Epithelial cell of proximal tubule (primary cell): ENCODE results near the gene FBXW4. TPM values are rescaled to one million over a fixed set of nuclear protein-coding genes. Genes with fewer than 3 reads are reported as not detected.

Experiments used
- DNase-seq: peaks from one replicate; pipeline ENCODE4 v3.0.0-alpha.2; 2011; ENCODE audit warnings: low read depth
- H3K4me3 ChIP-seq: 2 replicates; pipeline ENCODE4 v1.5.1; 2011; ENCODE audit warnings: low read depth, mild to moderate bottlenecking, low read length
- total RNA-seq: library from RNA; depleted of rRNA; stranded (reverse); fragments of >200 nt; gene quantifications from 2 replicates; pipeline ENCODE4 v1.2.3, GENCODE V29; 2015
- TF ChIP-seq, protein P1 (sequence below): conservative IDR thresholded peaks from 2 replicates; pipeline ENCODE4 v1.5.1; 2012; ENCODE audit warnings: low read depth, mild to moderate bottlenecking, low read length

FBXW4 gene
- total RNA-seq, 1 donor from 2014 or later = 15.3 TPM

DNA sequence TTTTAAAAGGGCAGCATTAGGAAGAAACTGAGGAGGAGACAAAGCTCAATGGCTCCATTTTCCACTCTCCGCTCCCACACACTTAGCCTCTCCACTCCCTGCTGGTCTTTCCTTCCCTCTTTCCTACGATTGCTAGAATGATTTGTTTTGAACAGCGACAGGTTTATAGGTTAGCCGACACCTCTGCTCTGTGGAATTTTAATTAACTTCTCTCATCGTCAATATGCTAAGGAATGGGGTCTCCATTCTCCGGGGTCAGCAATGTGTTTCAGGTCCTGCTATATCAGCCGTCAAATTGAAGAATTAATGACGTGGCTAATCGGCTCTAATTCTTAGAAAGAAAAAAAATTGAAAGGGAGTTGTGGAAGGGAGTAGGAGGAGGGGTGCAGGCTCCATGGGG is 28.9 kb downstream of the FBXW4 start:
- no peak for DNase-seq
- TF ChIP-seq, protein P1, sequence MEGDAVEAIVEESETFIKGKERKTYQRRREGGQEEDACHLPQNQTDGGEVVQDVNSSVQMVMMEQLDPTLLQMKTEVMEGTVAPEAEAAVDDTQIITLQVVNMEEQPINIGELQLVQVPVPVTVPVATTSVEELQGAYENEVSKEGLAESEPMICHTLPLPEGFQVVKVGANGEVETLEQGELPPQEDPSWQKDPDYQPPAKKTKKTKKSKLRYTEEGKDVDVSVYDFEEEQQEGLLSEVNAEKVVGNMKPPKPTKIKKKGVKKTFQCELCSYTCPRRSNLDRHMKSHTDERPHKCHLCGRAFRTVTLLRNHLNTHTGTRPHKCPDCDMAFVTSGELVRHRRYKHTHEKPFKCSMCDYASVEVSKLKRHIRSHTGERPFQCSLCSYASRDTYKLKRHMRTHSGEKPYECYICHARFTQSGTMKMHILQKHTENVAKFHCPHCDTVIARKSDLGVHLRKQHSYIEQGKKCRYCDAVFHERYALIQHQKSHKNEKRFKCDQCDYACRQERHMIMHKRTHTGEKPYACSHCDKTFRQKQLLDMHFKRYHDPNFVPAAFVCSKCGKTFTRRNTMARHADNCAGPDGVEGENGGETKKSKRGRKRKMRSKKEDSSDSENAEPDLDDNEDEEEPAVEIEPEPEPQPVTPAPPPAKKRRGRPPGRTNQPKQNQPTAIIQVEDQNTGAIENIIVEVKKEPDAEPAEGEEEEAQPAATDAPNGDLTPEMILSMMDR = no peak
- H3K4me3 ChIP-seq = no peak overlapping the region

GRCh38 chr10:101663097-101663496 is 31.9 kb downstream of the FBXW4 start:
- no peak for DNase-seq
- TF ChIP-seq, protein P1 = no peak
- H3K4me3 ChIP-seq = no peak overlapping the region

GRCh38 chr10:101660256-101660655 is 34.7 kb downstream of the FBXW4 start:
- TF ChIP-seq, protein P1 = no peak
- no peak for DNase-seq
- H3K4me3 ChIP-seq = no peak overlapping the region

- DNase-seq = no peak
- TF ChIP-seq, protein P1 = no peak
- H3K4me3 ChIP-seq = no peak overlapping the region
Measured at GRCh38 chr10:101658975-101659374, 36.0 kb downstream of the FBXW4 start.

GRCh38 chr10:101656890-101657289 is 38.1 kb downstream of the FBXW4 start:
- no peak overlapping the region for H3K4me3 ChIP-seq
- TF ChIP-seq, protein P1 = no peak
- no peak for DNase-seq

DNA sequence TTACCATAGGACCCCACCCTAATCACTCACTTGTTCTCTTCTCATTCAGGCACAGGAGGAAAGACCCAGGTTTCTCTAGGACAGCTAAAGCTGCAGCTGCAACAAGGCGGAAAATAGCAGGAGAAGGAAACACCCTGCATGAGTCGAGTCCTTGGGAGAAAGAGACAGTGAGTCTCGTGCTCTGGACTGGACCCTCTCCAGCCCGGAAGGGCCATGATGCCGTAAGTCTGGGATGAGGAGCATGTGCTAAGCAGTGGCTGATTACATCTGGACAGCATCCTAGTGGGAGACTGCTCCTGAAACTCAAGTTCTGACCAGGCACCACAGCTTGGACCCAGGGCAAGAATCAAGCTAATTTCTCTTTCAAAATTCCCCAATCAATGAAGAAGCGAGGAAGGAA is 39.4 kb downstream of the FBXW4 start:
- DNase-seq = no peak
- no peak overlapping the region for H3K4me3 ChIP-seq
- TF ChIP-seq, protein P1 = no peak

DNA sequence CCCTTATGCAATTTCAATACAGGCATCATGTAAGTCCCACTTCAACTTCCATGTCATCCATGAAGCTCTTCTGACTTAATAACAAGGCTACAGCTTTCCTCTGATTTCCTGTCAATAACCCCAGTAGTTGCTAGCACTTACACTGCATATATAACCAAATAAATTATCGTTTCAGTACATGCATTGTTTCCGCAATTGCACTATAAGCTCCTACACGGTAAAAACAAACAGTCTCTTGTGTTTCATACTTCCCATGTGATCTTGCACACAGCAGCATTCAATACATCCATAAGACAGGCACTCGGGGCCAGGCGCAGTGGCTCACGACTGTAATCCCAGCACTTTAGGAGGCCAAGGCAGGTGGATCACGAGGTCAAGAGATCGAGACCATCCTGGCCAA is 41.4 kb downstream of the FBXW4 start:
- TF ChIP-seq, protein P1 = no peak
- DNase-seq = no peak
- H3K4me3 ChIP-seq = no peak overlapping the region
